Activated CD4-positive, CD25-positive, alpha-beta regulatory T cell treated with anti-CD3 and anti-CD28 coated beads, Interleukin-2, amount 50 U/mL, for 16 hours (primary cell): ENCODE data around the gene SP140.
"Not testable (repeated sequence)": the region's sequence is repeated elsewhere in the genome, so short reads cannot be mapped to it uniquely, and the experiment has no call there.

ENCODE experiments used
- DNase-seq: peaks from one replicate; pipeline ENCODE4 v3.0.0-alpha.2; 2020; ENCODE audit warnings: low read depth, low spot score

Gene SP140

DNA sequence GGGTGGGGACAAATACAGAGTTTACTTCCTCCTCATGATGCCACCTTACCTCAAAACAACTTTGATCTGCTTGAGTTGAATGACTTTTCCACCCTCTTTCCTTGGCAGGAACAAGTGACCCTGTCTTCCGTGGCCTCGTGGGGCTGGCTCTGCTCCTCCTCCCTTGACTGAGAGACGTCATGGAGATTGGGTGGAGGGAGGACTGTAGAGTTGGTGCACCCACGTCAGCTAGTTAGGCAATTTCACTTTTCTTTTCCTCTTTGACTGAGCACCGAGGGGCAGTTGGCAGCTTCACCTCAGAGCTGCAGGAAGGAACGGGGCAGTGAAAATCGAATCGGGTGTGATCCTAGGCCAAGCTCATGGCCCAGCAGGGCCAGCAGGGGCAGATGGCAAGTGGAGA is at the start of gene SP140:
TSS of gene SP140 (plus strand) at position 251 of the 400 bp plus-strand sequence. CDS start at position 360, 109 bp downstream.
- peak; percentile 69 for DNase-seq

DNA sequence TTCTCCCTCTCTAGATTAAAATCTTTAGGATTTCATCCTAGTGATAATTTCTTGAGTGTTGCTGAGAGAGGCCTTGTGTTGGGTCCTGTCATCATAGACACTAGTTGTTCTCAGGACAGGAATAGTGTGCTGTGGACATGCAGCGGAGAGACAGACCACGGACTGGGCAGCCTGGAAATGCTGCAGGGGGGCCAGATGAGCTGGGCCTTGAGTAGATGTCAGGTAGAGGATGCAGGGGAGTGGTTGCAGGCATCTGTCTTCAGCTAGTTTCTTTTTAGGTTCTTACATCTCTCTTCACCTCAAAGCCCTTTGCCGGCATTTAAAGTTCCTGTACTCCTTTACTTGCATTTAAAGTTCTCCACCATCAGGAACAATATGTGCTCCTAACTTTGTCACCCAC is 48.5 kb upstream of the SP140 start:
- no peak for DNase-seq

DNA sequence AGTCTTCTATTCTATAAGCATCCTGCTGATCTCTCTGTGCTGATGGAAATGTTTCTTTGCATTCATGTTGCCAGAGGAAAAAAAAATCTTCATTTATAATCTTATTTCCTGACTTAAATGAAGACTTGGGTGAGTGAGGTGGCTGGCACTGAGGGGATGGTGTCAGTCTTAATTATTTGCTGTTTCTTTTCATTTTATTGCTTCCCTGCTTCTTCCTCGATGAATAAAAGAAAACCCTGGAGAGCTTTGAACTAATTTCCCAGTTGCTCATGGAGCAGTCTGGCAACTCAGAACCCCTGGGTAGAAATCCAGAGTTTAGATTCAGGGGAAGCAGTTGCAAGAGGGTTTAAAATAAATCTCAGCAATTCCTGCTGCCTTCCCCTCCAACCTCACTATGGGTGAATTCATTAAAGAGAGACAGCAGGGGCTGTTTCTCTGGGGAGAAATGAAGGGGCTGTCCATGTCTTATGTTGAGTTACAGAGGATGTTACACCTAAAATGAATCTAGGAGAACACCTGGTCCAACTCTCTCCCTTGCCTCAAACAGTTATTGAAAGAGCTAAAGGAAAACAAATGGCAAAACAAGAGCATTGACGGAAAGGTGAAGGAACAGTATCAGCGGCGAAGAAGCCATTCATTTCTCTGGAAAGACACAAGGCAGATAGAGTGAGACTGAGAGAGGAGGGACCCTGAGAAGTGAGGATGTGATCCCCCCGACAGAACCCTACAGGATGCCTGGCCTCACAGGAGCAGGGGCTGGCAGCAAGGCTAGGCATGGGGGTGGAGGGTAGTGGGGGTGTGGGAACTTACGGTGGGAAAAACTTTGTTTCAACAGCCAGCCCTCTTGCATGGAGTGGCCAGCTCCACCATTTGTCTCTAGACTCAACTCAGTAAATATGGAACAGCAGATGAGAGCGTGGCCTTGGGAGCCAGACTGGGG is 46.7 kb upstream of the SP140 start:
- DNase-seq = no peak

DNA sequence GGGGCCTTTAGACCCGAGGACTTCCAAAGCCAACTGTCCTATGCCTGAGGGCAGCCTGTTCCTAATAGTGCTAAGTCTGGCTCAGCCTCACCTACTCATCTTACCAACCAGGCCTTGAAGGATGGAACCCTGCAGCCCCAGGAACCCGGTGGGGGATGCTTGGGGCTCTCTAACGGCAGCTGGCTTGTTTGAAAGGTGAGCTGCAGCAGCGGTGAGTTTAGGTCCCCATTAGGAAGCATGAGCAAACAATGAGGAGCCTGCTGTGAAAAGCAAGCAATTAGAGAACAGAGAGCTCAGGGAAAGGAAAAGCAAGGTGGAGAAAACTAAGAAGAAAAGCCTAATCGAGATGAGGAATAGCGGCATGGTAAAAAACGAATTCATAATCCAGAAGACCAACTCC is 45.6 kb upstream of the SP140 start:
- DNase-seq = no peak

DNA sequence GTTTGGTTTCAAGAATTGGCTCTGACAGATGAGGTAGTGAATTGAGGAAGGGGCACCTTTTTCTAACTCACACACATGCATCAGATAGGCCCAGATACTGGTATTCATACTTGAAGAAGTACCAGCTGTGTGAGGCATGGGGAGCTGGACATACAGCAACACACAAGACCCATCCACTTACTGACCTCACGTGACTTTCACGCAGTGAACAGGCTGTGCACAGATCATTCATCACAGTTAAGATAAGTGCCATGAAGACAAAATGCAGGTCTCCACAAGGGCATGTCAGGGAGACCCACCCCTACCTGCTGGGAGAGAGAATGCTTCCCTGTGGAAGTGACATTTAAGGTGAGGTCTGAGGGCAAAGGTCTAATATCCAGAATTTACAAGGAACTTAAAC is 44.3 kb upstream of the SP140 start:
- no peak for DNase-seq

DNA sequence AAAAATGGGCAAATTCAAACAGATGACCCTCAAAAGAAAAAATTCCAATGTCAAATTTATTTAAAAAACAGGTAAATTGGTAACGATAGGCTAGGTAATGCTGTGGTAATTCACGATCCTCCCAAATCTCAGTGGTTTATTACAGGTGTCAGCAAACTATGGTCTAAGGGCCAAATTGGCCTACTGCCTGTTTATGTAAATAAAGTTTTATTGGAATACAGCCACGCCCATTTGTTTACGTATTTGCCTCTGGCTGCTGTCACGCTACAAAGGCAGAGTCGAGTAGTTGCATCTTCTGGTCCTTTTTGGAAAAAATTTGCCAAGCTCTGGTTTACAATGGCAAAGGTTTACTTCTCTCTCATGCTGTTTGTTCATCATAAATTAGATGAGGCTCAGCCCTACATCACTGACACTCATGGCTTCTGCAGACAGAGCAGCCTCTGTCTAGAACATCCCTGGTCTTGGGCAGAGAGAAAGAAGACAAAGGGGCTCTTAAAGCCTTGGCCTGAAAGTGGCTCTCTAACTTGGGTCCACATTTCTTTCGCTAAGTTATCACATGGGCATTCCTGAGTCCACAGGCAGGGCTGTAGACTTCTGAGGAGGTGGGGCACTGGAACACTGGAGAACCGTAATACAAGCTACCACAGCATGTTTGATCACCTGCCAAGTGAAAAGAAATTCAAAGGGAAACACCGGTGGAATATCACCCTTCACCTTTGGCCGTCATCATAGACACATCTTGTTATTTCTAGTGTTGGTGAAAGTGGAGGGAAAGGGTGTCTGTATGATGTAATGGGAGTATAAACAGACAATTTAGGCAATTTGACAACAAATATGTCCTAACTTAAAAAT is 40.6 kb upstream of the SP140 start:
- DNase-seq = no peak

DNA sequence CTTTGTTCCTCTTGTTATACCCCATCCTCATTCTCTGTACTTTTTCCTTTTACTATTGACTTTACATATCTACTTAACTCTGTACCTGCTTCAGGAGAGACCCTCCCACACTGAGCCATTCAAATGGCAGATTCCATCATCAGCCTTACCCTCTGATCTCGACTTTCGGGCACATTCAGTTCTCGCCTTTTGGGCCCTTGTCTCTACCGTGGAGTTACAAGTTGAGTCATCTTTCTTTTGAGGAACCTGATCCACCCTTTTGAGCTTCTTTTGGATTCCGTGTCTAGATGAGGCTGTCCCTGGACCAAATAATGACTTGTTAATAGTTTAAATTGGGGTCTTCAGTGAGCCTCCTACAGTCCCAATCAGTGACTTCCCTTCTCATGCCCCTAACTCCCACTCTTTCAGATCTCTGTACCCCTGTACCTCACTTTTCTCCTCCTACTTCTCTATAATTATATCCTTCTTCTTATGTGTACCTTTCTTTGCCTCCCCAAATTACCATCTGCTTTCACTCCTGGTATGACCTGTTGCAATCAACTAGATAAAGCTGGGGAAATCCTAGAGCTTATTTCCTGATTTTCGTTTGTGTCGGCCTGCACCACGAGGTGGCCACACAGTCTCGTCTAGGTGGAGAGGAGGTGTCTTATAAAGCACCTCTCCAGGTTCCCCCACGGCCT is 23.0 kb upstream of the SP140 start:
- no peak for DNase-seq

DNA sequence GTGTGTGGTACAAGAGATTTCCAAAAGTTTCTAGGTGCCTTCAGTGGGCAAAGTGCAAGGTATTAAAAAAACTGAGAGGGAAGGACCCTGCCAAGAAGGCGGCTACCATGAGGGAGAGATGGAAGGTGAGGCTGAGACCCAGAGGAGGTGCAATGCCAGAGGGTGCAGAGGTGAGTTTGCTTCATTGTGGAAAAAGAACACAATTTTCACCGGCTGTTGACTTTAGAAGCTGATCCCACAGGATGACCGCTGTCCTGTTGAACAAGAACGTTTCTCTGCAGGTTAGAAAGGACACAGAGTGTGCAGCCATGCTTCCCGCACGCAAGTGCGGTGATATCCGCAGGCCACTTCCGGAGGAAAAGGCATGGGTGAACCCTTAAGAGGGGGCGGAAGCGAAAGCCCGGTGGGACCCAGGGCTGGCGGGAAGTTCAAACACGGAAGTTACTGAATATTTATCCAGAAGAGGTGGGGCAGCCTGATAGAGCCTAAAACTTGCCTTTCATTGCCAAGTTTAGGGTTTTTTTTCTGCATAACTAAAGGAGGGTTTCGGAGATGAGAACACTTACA is 22.3 kb upstream of the SP140 start:
- DNase-seq = no peak

DNA sequence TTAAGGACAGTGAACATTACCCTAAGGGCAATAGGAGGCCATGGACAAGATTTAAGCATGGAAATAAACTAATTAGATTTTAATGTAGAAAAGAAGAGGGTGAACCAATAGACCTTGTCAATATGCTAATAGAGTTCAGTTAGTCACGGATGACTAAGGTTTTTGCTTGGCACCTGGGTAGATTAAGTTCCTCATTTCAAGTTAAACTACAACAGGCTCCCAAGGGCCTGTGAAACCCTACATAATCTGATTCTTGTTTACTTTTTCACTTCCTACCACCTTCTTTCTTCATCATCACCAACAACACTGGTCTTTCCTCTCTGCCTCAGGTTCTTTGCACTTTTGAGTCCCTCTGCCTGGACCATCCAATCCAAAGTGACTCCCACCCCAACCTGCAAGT is 20.5 kb upstream of the SP140 start:
- DNase-seq = no peak

DNA sequence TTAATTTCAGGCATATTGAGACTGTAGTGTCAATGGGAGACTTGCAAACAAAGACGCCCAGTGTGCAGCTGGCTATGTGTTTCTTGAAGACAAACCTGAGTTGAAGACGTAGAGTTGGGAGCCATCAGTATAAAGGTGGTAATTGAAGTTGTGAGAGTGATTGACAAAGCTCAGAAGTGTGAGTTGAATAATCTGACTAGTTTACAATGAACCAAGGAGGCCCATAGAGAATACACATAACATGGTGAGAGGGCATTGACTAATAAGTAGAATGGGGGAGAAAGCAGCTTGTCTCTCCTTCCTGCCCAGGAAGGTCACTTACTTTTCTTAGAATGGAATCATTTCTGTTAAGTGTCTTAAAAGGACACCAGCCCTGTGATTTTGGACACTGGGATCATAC is 19.8 kb upstream of the SP140 start:
- DNase-seq = no peak

DNA sequence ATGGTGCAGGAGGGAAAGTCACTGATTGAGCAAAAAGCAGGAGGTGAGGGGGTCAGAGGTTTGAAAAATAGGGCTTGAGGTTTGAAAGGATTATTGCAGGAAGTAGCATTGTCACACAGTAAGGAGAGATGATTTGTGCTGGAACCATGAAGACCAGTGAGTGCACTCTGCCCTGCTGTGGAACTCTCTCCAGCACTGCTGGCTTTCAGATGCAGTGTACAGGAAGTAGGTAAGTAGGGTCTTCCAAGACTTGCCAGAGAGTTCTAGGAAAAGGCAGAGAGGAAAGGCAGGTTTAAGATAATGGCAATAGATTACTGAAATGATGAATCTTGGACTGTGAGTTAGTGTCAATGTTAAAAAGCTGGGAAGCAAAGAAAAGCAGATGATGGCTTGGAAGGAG is 17.0 kb upstream of the SP140 start:
- no peak for DNase-seq

DNA sequence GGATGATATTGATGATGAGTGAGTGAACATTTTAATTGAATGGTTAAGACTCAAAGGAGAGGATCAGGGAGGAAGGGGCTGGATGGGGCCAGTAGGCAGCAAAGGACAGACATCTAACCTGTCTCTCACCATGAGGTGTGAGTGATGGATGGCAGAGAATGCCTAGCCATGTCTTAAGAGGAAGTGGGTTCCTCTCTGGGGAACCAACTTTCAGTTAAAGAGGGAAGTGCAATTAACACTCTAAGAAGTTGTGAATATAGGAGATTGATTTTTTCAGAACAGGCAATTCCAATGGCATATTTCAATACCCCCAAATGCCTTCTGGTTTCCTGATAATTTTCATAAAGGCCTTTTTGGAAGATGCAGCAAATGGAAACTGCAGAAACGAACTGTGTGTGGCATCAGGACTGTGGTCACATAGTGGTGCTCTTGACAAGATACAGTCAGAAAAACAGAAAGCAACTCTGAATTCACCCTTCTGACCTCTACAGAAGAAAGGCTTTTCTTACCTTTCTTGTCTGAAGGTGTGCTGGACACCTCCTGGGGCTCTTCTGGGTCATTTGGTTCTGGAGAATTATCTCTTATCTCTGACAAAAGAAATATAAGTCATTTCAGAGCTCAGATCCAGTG is 16.0 kb upstream of the SP140 start:
- no peak for DNase-seq

DNA sequence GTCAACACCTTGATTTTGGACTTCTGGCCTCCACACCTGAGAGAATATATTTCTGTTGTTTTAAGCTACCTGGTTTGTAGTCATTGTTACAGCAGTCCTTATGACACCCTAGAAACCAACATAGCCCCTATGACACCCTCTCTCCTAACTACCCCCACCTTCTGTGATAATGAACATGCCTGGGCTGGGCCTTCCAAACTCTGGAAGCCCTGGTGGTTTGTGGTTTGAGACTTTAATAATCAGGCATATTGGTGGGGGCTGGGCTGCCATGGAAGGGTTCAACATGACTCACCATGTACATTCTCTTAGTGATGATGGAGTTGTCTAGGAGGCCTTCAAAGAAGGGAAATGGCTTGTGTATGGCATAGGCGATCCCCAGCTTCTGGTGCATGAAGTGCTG is 9.0 kb upstream of the SP140 start:
- no peak for DNase-seq

DNA sequence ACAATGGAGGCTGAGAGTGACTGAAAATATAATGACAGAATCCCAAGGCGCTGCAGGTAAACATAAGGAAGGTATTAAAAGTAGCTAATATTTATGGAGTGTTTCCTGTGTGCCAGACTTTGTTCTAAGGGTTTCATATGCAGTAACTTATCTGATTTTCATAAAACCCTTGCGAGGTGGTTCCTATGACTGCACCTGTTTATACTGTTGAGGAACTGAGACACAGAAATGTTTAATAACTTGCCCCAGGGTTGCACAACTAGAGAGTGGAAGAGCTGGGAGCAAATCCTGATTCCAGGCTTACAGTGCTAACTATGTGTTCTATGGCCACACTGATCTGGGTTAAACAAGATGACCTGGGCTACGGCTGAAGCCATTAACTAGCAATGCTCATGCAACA is 8.1 kb upstream of the SP140 start:
- DNase-seq = no peak

DNA sequence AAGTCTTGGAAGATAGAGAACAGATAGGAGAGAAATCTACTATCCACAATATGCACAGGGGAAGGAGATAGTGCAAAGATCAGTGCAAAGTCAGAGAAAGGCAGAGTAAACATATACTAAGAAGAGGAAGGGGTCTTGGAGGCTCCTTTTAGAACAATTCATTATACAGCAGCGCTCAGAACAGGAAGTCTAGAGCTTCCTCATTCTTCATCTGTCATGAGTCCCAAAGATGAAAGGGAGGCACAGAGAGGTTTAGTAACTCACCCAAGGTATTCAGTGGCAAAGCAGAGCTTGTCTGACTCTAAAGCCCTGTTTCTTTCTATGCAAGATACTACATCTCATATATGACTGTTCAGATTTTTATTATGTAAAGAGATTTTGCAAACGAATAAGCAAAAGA is 7.1 kb upstream of the SP140 start:
- DNase-seq = no peak

DNA sequence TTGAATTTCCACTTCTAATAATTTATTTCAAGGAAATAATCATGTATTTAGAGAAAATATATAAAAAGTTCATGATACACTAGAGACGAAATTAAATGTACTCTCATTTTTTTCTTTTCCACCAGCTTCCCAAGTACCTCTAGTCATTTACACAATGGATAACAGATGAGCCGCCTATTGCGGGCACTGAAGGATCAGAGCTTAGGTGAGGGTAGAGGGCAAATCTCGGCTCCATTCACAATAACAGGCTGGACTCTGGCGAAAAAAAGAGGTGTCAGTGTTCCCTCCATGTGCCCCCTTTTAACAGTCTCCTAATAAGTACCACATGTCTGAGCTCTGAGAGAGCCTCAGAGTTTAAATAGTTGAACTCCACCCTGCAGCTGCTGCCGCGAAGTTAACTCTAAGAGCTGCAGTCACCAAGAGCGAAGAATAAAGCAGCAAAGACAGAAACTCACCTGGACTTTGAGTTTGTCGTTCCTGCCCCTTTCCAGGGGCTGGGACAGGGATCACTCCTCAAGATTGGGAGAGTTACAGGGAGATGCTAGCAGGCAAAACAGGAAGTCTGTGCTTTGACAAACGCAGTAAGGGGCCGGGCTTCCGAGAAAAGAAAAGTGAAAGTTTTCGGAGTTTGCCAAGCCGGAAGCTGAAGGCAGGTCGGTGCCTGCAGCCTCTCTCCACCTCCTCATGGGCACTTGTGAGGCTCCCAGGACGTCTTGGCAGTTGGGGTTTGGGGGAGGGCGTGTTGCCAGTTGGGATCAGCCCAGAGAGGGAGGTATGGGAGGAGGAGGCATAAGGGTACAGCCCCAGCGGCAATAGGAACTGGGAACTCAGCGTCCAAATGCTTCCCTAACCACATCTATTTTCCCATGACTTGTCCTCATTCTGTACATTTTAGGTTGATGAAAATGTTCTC is 5.9 kb upstream of the SP140 start, which contains the start of gene SP110:
TSS of gene SP110 (minus strand) at position 566 of the 913 bp plus-strand sequence. CDS start 3,057 bp downstream, outside the sequence.
- DNase-seq = peak; percentile 67

DNA sequence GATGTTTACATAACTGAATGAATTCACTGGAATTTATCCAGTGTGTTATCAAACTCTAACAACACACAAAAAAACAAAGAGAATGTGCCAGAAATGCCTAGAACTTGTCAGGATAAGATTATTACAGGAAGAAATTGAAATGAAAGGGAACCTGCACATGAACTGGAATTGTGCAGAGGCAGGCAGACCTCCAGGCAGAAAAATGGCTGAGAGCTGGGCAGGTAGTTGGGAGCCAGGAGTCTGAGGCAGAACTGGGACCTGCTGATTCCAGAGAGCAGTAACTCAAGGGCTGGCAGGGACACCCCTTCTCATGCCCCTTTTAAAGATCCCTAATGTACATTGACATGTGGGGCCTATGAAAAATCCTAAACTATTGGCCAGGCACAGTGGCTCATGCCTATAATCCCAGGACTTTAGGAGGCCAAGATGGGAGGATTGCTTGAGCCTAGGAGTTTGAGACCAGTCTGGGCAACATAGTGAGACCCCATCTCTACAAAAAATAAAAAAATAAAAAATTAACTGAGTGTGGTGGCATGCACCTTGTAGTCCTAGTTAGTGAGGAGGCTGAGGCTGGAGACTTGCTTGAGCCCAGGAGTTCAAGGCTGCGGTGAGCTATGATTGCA is 5.1 kb upstream of the SP140 start:
- DNase-seq = no peak

DNA sequence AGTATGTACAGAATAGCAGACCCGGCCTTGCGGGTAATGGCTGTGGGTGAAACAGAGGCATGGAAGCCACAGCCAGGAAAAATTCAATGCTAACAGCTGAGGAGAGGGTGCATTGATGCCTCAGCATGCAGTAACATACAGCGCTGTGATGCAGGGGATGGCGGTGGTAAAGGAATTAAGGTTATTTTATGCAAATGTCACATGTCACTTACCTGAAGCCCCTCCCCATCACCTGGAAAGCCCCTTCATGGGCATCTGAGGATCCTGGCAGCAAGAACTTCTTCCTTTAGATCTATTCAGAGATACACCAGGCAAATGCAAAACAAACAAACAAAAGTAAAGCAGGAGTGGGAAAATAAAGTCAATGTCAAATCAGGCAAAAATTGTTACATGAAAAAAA is 4.0 kb upstream of the SP140 start:
- DNase-seq = no peak

DNA sequence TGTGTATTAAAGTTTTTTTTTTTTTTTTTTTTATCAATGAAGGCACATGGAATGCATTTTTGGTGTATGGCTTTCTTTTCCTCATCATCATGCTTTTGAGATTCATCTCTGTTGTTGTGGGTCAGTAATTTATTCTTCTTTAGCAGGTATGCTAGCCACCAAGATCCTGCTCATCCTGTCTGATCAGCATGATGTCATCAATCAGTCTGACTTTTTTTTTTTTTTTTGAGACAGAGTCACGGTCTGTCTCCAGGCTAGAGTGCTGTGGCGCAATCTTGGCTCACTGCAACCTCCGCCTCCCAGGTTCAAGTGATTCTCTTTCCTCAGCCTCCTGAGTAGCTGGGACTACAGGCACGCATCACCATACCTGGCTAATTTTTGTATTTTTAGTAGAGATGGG is 2.7 kb upstream of the SP140 start:
- not testable (repeated sequence) for DNase-seq

DNA sequence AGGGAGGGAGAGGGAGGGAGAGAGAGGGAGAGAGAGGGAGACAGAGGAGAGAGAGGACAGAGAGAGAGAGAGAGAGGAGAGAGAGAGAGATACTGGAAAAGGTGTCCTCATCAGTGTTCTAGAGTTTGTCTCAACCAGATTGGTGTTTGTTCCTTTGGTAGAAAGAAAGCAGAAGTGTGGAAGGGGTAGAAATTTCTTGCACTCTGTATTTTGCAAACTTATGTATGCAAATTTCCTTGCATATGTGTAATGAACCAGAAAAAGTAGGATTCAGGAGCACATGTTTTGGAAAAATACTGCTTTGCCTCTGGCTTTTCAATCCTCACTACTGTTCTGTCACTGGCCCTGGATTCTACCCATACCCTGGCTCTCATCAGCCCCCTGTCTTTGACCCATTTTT is 1.1 kb upstream of the SP140 start:
- no peak for DNase-seq
